GM21528 (cell line): Measurements from ENCODE around the gene CTLA4.
A peak's percentile ranks its signal among the peaks of the same experiment; 100 is the strongest.

ENCODE experiments used
- ATAC-seq: cut with Tn5 transposase; IDR thresholded peaks from one replicate; pipeline ENCODE4 v1.9.1; 2021; ENCODE audit warnings: mild to moderate bottlenecking, moderate library complexity; ENCODE audit not compliant: unreplicated experiment, low FRiP score

CTLA4 gene

GRCh38 chr2:203867561-203868200 is at the start of gene CTLA4:
Gene CTLA4, plus strand, starts transcription at chr2:203867771. Its CDS starts 172 bp downstream, at chr2:203867943.
- ATAC-seq, result no peak

- ATAC-seq, result no peak
Observed at GRCh38 chr2:203818656-203819055, 48.9 kb upstream of the CTLA4 start.

GRCh38 chr2:203819434-203820133 is 48.0 kb upstream of the CTLA4 start:
- no peak for ATAC-seq

GRCh38 chr2:203820969-203821368 is 46.6 kb upstream of the CTLA4 start:
- ATAC-seq, result peak; percentile 86

- no peak for ATAC-seq
Observed at GRCh38 chr2:203822240-203822639, 45.3 kb upstream of the CTLA4 start.

- no peak for ATAC-seq
Observed at GRCh38 chr2:203823173-203823572, 44.4 kb upstream of the CTLA4 start.

- ATAC-seq, result no peak
Observed at GRCh38 chr2:203824057-203824456, 43.5 kb upstream of the CTLA4 start.

GRCh38 chr2:203824603-203825002 is 43.0 kb upstream of the CTLA4 start:
- no peak for ATAC-seq

GRCh38 chr2:203826704-203827103 is 40.9 kb upstream of the CTLA4 start:
- no peak for ATAC-seq

GRCh38 chr2:203830304-203831055 is 37.1 kb upstream of the CTLA4 start:
- no peak for ATAC-seq

- no peak for ATAC-seq
Observed at GRCh38 chr2:203835420-203835819, 32.2 kb upstream of the CTLA4 start.

- ATAC-seq, result no peak
Observed at GRCh38 chr2:203835892-203836800, 31.4 kb upstream of the CTLA4 start.

- ATAC-seq, result no peak
Observed at GRCh38 chr2:203840655-203841205, 26.8 kb upstream of the CTLA4 start.

- no peak for ATAC-seq
Observed at GRCh38 chr2:203841654-203842053, 25.9 kb upstream of the CTLA4 start.

- no peak for ATAC-seq
Observed at GRCh38 chr2:203842373-203842772, 25.2 kb upstream of the CTLA4 start.

- ATAC-seq, result no peak
Observed at GRCh38 chr2:203846490-203847105, 21.0 kb upstream of the CTLA4 start.

- no peak for ATAC-seq
Observed at GRCh38 chr2:203849010-203849409, 18.6 kb upstream of the CTLA4 start.

GRCh38 chr2:203852760-203853159 is 14.8 kb upstream of the CTLA4 start:
- ATAC-seq, result no peak

- ATAC-seq, result no peak
Observed at GRCh38 chr2:203853271-203853670, 14.3 kb upstream of the CTLA4 start.

GRCh38 chr2:203853722-203854121 is 13.8 kb upstream of the CTLA4 start:
- ATAC-seq, result no peak
